ENCODE results near the gene ACTRT1.

Gene ACTRT1

DNA sequence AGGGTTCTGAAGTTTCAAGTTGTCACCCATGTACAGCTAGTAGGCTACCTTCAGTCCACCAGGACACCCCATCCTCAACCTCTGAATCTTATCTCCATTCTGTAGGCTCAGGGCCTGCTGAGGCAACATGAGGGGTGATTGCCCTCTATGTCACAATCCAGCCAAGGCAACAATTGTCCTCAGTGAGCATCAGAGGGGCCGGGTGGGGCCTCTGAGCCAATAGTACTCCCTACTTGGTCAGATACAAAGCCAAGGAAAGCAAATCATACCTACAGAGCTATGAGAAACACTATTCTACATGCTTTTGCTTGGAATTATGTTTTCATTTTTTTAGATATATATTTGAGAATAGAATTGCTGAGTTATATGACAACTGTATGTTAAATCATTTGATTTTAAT, at the start of gene ACTRT1:
TSS of gene ACTRT1 (minus strand) at position 101 of the 400 bp plus-strand sequence. CDS start 197 bp downstream, outside the sequence.
- no peak within 1 kb of the TSS for H3K27ac ChIP-seq (ENCODE audit: low read length)
- H3K9me3 ChIP-seq (ENCODE audit: insufficient read depth, low read depth, low read length) = no peaks in the 10 kb centered on the region
- H3K4me3 ChIP-seq (ENCODE audit: low read length) = no peak within 1 kb of the TSS
- H3K9ac ChIP-seq (ENCODE audit: low read depth, low read length) = no peak within 1 kb of the TSS
- no peaks in the 10 kb centered on the region for H3K4me1 ChIP-seq (ENCODE audit: insufficient read depth, low read length)
- H3K27me3 ChIP-seq (ENCODE audit: insufficient read depth, low read length) = no peaks in the 10 kb centered on the region
- no peaks in the 10 kb centered on the region for H3K36me3 ChIP-seq (ENCODE audit: insufficient read depth, low read depth, low read length)

DNA sequence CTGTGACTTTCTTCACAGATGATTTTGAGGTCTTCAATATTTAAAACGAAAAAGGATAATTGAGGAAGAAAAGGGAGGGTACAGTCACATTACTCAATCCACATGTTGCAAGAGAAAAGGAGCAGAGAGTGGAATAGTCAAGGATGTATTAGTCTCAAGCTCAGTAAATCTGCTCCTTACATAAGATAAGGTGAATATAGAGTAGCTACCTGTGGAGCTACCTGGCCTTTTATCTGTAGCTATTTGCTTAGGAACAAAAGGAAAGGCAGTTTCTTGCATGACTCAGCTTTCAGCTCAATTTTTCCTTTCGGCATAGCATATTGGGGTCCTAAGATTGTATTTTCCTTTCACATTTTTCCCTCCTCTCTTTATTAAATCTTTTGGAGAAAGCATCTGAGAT, 26.3 kb upstream of the ACTRT1 start:
- peak overlapping the region; percentile 29; the same call in 1 of the 2 replicates for H3K9ac ChIP-seq (ENCODE audit: low read depth, low read length)
- H3K27me3 ChIP-seq (ENCODE audit: insufficient read depth, low read length) = no peaks in the 10 kb centered on the region
- no peaks in the 10 kb centered on the region for H3K9me3 ChIP-seq (ENCODE audit: insufficient read depth, low read depth, low read length)
- no peak overlapping the region for H3K27ac ChIP-seq (ENCODE audit: low read length)
- no peak overlapping the region for H3K4me3 ChIP-seq (ENCODE audit: low read length)
- no peaks in the 10 kb centered on the region for H3K4me1 ChIP-seq (ENCODE audit: insufficient read depth, low read length)
- H3K36me3 ChIP-seq (ENCODE audit: insufficient read depth, low read depth, low read length) = no peaks in the 10 kb centered on the region

- no peaks in the 10 kb centered on the region for H3K4me1 ChIP-seq (ENCODE audit: insufficient read depth, low read length)
- no peak overlapping the region for H3K4me3 ChIP-seq (ENCODE audit: low read length)
- H3K27ac ChIP-seq (ENCODE audit: low read length) = no peak overlapping the region
- H3K27me3 ChIP-seq (ENCODE audit: insufficient read depth, low read length) = no peaks in the 10 kb centered on the region
- no peaks in the 10 kb centered on the region for H3K9me3 ChIP-seq (ENCODE audit: insufficient read depth, low read depth, low read length)
- H3K9ac ChIP-seq (ENCODE audit: low read depth, low read length) = no peak overlapping the region
- no peaks in the 10 kb centered on the region for H3K36me3 ChIP-seq (ENCODE audit: insufficient read depth, low read depth, low read length)
Measured at GRCh38 chrX:128057421-128057820, 5.2 kb upstream of the ACTRT1 start.

DNA sequence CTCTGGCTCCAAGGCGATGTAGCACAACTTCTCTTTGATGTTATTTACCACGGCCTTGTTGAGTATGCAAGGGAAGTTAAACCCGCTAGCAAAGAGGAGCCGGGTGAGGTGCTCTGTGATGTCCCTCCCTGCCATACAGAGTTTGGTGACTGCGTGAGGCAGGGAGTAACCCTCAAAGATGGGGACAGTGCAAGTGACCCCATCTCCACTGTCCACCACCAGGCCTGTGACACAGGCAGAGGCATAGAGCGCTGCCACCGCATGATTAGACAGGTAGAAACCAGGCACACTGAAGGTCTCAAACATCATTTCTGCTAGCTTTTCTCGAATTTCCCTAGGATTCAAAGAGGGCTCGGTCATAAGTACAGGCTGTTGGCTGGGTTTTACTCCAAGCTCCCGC, 677 bp downstream of the ACTRT1 start:
- Histone ChIP-seq H3K9ac (ENCODE audit: low read depth, low read length) (no peak overlapping the region), H3K27me3 (ENCODE audit: insufficient read depth, low read length) (no peaks in the 10 kb centered on the region), H3K27ac (ENCODE audit: low read length) (no peak overlapping the region), H3K4me1 (ENCODE audit: insufficient read depth, low read length) (no peaks in the 10 kb centered on the region), H3K4me3 (ENCODE audit: low read length) (no peak overlapping the region), H3K36me3 (ENCODE audit: insufficient read depth, low read depth, low read length) (no peaks in the 10 kb centered on the region), H3K9me3 (ENCODE audit: insufficient read depth, low read depth, low read length) (no peaks in the 10 kb centered on the region)

GRCh38 chrX:128035318-128035717, 16.9 kb downstream of the ACTRT1 start:
- no peaks in the 10 kb centered on the region for H3K4me1 ChIP-seq (ENCODE audit: insufficient read depth, low read length)
- H3K4me3 ChIP-seq (ENCODE audit: low read length) = no peak overlapping the region
- no peaks in the 10 kb centered on the region for H3K36me3 ChIP-seq (ENCODE audit: insufficient read depth, low read depth, low read length)
- H3K27me3 ChIP-seq (ENCODE audit: insufficient read depth, low read length) = no peaks in the 10 kb centered on the region
- H3K9ac ChIP-seq (ENCODE audit: low read depth, low read length) = no peak overlapping the region
- no peaks in the 10 kb centered on the region for H3K9me3 ChIP-seq (ENCODE audit: insufficient read depth, low read depth, low read length)
- H3K27ac ChIP-seq (ENCODE audit: low read length) = no peak overlapping the region

DNA sequence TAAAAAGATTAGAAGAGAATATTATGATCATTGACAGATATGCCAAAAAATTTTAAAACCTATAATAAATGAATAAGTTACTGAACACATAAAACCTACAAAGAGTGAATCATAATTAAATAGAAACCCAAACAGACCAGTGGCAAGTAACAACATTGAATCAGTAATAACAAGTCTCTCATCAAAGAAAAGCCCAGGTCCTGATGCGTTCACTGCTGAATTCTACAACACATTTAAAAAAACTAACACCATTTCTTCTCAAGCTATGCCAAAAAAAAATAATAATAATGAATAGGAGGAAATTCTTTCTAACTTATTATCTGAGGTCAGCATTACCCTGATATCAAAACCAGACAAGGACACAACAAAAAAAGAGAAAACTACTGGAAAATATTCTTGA, 30.6 kb downstream of the ACTRT1 start:
- H3K9ac ChIP-seq (ENCODE audit: low read depth, low read length) = no peak overlapping the region
- H3K9me3 ChIP-seq (ENCODE audit: insufficient read depth, low read depth, low read length) = no peaks in the 10 kb centered on the region
- no peak overlapping the region for H3K27ac ChIP-seq (ENCODE audit: low read length)
- H3K36me3 ChIP-seq (ENCODE audit: insufficient read depth, low read depth, low read length) = no peaks in the 10 kb centered on the region
- H3K27me3 ChIP-seq (ENCODE audit: insufficient read depth, low read length) = no peaks in the 10 kb centered on the region
- H3K4me1 ChIP-seq (ENCODE audit: insufficient read depth, low read length) = no peaks in the 10 kb centered on the region
- no peak overlapping the region for H3K4me3 ChIP-seq (ENCODE audit: low read length)

GRCh38 chrX:128020701-128021100, 31.5 kb downstream of the ACTRT1 start:
- Histone ChIP-seq H3K9me3 (ENCODE audit: insufficient read depth, low read depth, low read length) (no peaks in the 10 kb centered on the region), H3K9ac (ENCODE audit: low read depth, low read length) (no peak overlapping the region), H3K27ac (ENCODE audit: low read length) (no peak overlapping the region), H3K36me3 (ENCODE audit: insufficient read depth, low read depth, low read length) (no peaks in the 10 kb centered on the region), H3K4me3 (ENCODE audit: low read length) (no peak overlapping the region), H3K4me1 (ENCODE audit: insufficient read depth, low read length) (no peaks in the 10 kb centered on the region), H3K27me3 (ENCODE audit: insufficient read depth, low read length) (no peaks in the 10 kb centered on the region)

- H3K4me3 ChIP-seq (ENCODE audit: low read length) = no peak overlapping the region
Measured at GRCh38 chrX:128019218-128019617, 33.0 kb downstream of the ACTRT1 start.

DNA sequence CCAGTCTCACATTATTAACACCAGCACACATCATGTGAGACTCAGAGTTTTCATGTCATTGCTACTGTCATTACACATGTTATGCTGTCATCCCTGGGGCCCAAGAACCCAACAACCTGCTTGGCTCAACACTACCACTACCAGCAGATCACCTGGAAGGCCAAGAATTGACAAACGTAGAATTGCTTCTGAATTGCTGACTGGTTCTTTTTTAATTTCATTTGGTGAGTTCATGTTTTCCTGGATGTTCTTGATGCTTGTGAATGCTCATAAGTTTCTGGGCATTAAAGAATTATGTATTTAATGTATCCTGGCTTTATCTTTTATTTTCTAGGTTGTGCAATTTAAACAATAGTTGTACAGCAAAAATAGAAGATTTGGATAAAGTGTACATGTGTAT, 40.2 kb downstream of the ACTRT1 start:
- no peak overlapping the region for H3K9ac ChIP-seq (ENCODE audit: low read depth, low read length)
- no peaks in the 10 kb centered on the region for H3K27me3 ChIP-seq (ENCODE audit: insufficient read depth, low read length)
- no peaks in the 10 kb centered on the region for H3K4me1 ChIP-seq (ENCODE audit: insufficient read depth, low read length)
- no peaks in the 10 kb centered on the region for H3K36me3 ChIP-seq (ENCODE audit: insufficient read depth, low read depth, low read length)
- peaks cover 5% of the 10 kb centered on the region; the same call in 1 of the 2 replicates for H3K9me3 ChIP-seq (ENCODE audit: insufficient read depth, low read depth, low read length)
- no peak overlapping the region for H3K4me3 ChIP-seq (ENCODE audit: low read length)
- H3K27ac ChIP-seq (ENCODE audit: low read length) = no peak overlapping the region

More at GRCh38 chrX:128019218-128019617, 33.0 kb downstream of the ACTRT1 start:
- Histone ChIP-seq H3K9me3 (ENCODE audit: insufficient read depth, low read depth, low read length) (peaks cover 3% of the 10 kb centered on the region; the same call in 1 of the 2 replicates), H3K4me1 (ENCODE audit: insufficient read depth, low read length) (no peaks in the 10 kb centered on the region), H3K27ac (ENCODE audit: low read length) (no peak overlapping the region), H3K36me3 (ENCODE audit: insufficient read depth, low read depth, low read length) (no peaks in the 10 kb centered on the region), H3K27me3 (ENCODE audit: insufficient read depth, low read length) (no peaks in the 10 kb centered on the region), H3K9ac (ENCODE audit: low read depth, low read length) (no peak overlapping the region)

- Histone ChIP-seq H3K36me3 (ENCODE audit: insufficient read depth, low read depth, low read length) (no peaks in the 10 kb centered on the region), H3K27ac (ENCODE audit: low read length) (no peak overlapping the region), H3K4me3 (ENCODE audit: low read length) (no peak overlapping the region), H3K27me3 (ENCODE audit: insufficient read depth, low read length) (no peaks in the 10 kb centered on the region), H3K9ac (ENCODE audit: low read depth, low read length) (no peak overlapping the region), H3K4me1 (ENCODE audit: insufficient read depth, low read length) (no peaks in the 10 kb centered on the region), H3K9me3 (ENCODE audit: insufficient read depth, low read depth, low read length) (no peaks in the 10 kb centered on the region)
Measured at GRCh38 chrX:128007882-128008281, 44.3 kb downstream of the ACTRT1 start.
